GM06990 (cell line): ENCODE data around the gene PIP5K1B.

Experiments
- DNase-seq: peaks from one replicate; pipeline ENCODE4 v3.0.0-alpha.2; 2011; ENCODE audit not compliant: insufficient read length; ENCODE audit errors: extremely low read depth
- H3K27me3 ChIP-seq: replicated peaks from 2 replicates; pipeline ENCODE4 v1.6.0; 2011; ENCODE audit warnings: low read length; ENCODE audit not compliant: control insufficient read depth, insufficient read depth
- H3K36me3 ChIP-seq: 2 replicates; pipeline ENCODE4 v1.5.1; 2011; ENCODE audit warnings: low read length; ENCODE audit not compliant: control insufficient read depth, insufficient read depth
- H3K4me3 ChIP-seq: replicated peaks from 2 replicates; pipeline ENCODE4 v1.5.1; 2011; ENCODE audit warnings: low read depth, mild to moderate bottlenecking, control low read depth, low read length
- CTCF ChIP-seq: IDR thresholded peaks from 2 replicates; pipeline ENCODE4 v1.5.1; 2011; ENCODE audit warnings: low read length, control low read depth, mild to moderate bottlenecking, inconsistent platforms; ENCODE audit not compliant: insufficient read depth, poor library complexity, severe bottlenecking

Gene PIP5K1B

GRCh38 chr9:69016191-69017096 lies 311.4 kb downstream of the PIP5K1B start:
- DNase-seq: no peak
- no peaks in the 10 kb centered on the region for H3K27me3 ChIP-seq
- no peak overlapping the region for H3K4me3 ChIP-seq
- no peak for TF ChIP-seq CTCF
- no peaks in the 10 kb centered on the region for H3K36me3 ChIP-seq

GRCh38 chr9:69018737-69019136 lies 313.7 kb downstream of the PIP5K1B start:
- H3K36me3 ChIP-seq: no peaks in the 10 kb centered on the region
- no peak for TF ChIP-seq CTCF
- H3K4me3 ChIP-seq: no peak overlapping the region
- H3K27me3 ChIP-seq: no peaks in the 10 kb centered on the region
- DNase-seq: no peak

GRCh38 chr9:69019808-69020207 lies 314.8 kb downstream of the PIP5K1B start:
- H3K4me3 ChIP-seq: no peak overlapping the region
- H3K36me3 ChIP-seq: no peaks in the 10 kb centered on the region
- H3K27me3 ChIP-seq: no peaks in the 10 kb centered on the region
- TF ChIP-seq CTCF: no peak
- DNase-seq: no peak

- no peak for TF ChIP-seq CTCF
- DNase-seq: no peak
- Histone ChIP-seq H3K36me3 (no peaks in the 10 kb centered on the region), H3K4me3 (no peak overlapping the region), H3K27me3 (no peaks in the 10 kb centered on the region)
These were observed 315.5 kb downstream of the PIP5K1B start for GRCh38 chr9:69020301-69021145.

GRCh38 chr9:69023650-69024049 lies 318.6 kb downstream of the PIP5K1B start:
- no peaks in the 10 kb centered on the region for H3K36me3 ChIP-seq
- H3K27me3 ChIP-seq: no peaks in the 10 kb centered on the region; the same call in 1 of the 2 replicates
- H3K4me3 ChIP-seq: no peak overlapping the region
- DNase-seq: no peak
- no peak for TF ChIP-seq CTCF
